H1 (cell line): ENCODE data around the gene MYLK.

ENCODE experiments used
- EZH2 ChIP-seq: fragments of 200-600 bp; sonication (generic); IDR thresholded peaks from 2 replicates; pipeline ENCODE4 v1.7.1; 2012; ENCODE audit warnings: low read depth, mild to moderate bottlenecking, moderate library complexity, low read length, inconsistent platforms; ENCODE audit not compliant: severe bottlenecking
- JUN ChIP-seq: IDR thresholded peaks from 2 replicates; pipeline ENCODE4 v1.6.1; 2011; ENCODE audit warnings: low read depth, mild to moderate bottlenecking, improper control_type of control experiment, low read length
- POLR2A ChIP-seq, 2 experiments: IDR thresholded peaks; 1 replicate in 1 of 2; 2 replicates in 1 of 2; pipeline ENCODE4 v1.6.1; 2011; ENCODE audit warnings: low read depth in 2 of 2, low read length in 2 of 2, mild to moderate bottlenecking in 2 of 2; ENCODE audit errors: control extremely low read depth in 1 of 2
- POLR2AphosphoS5 ChIP-seq: IDR thresholded peaks from 2 replicates; pipeline ENCODE4 v1.6.1; 2011; ENCODE audit warnings: low read depth, low read length
- SRF ChIP-seq: IDR thresholded peaks from 2 replicates; pipeline ENCODE4 v1.6.1; 2011; ENCODE audit warnings: mild to moderate bottlenecking, low read depth, low read length, moderate library complexity
- TF ChIP-seq, protein P1 (sequence below), 3 experiments: IDR thresholded peaks; 1 replicate in 2 of 3; 2 replicates in 1 of 3; pipeline versions ENCODE4 v1.5.1 to v1.6.1; 2011; ENCODE audit warnings: low read length in 3 of 3, mild to moderate bottlenecking in 3 of 3, inconsistent platforms in 2 of 3, low read depth in 1 of 3, moderate library complexity in 1 of 3; ENCODE audit not compliant: insufficient read depth in 1 of 3; ENCODE audit errors: control extremely low read depth in 1 of 3

DNA sequence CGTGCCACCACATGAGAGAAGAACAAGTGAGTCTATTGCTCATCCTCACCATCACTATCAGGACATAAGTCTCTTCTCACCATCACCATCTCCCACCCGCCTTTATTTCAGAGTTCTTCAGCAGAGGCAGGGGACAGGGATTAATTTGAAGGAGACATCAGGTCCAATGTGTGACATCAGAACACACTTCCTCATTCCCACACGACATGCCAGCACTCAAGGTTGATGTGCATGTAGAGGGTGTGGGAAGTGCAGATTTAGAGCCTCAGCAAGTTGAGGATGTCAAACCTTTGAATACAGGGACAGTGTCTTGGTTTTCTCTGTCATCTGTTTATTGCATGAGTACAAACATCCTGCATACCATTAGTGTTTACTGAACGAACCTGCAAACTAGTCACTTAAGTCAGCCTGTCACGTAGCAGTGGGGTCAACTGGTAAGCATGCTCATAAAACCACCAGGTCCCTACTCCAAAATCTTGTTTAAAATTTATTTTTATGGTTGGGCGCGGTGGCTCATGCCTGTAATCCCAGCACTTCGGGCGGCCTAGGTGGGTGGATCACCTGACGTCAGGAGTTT, 104.4 kb downstream of the MYLK start:
- TF ChIP-seq, protein P1, sequence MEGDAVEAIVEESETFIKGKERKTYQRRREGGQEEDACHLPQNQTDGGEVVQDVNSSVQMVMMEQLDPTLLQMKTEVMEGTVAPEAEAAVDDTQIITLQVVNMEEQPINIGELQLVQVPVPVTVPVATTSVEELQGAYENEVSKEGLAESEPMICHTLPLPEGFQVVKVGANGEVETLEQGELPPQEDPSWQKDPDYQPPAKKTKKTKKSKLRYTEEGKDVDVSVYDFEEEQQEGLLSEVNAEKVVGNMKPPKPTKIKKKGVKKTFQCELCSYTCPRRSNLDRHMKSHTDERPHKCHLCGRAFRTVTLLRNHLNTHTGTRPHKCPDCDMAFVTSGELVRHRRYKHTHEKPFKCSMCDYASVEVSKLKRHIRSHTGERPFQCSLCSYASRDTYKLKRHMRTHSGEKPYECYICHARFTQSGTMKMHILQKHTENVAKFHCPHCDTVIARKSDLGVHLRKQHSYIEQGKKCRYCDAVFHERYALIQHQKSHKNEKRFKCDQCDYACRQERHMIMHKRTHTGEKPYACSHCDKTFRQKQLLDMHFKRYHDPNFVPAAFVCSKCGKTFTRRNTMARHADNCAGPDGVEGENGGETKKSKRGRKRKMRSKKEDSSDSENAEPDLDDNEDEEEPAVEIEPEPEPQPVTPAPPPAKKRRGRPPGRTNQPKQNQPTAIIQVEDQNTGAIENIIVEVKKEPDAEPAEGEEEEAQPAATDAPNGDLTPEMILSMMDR (IDR thresholded peaks at IDR 0.05; ENCODE audit: control extremely low read depth in 1 of 3, insufficient read depth in 1 of 3, low read depth in 1 of 3, low read length in 3 of 3): no peak
- TF ChIP-seq JUN: no peak
- no peak for TF ChIP-seq POLR2AphosphoS5
- TF ChIP-seq EZH2: no peak
- TF ChIP-seq POLR2A (IDR thresholded peaks at IDR 0.05; ENCODE audit: control extremely low read depth in 1 of 2, low read depth in 2 of 2, low read length in 2 of 2): no peak
- no peak for TF ChIP-seq SRF
